Measurements from ENCODE around the gene THRAP3. TPM values are rescaled to one million over a fixed set of nuclear protein-coding genes. Genes with fewer than 3 reads are reported as not detected.

THRAP3 gene
- total RNA-seq, 2 donors from 2014 or later = 81.0 to 103 TPM

- TF ChIP-seq CTCF (IDR thresholded peaks at IDR 0.05) = no peak
- Histone ChIP-seq H3K4me1 (no peaks in the 10 kb centered on the region), H3K36me3 (peaks cover 6% of the 10 kb centered on the region), H3K27ac (no peak overlapping the region), H3K9me3 (no peaks in the 10 kb centered on the region), H3K9ac (ENCODE audit: low read depth in 2 of 2, low read length in 2 of 2) (no peak overlapping the region), H3K4me3 (no peak overlapping the region), H3K27me3 (no peaks in the 10 kb centered on the region)
- no peak for DNase-seq
- intact Hi-C loops (cut with DNase I) = no loop called here
These were observed 8.2 kb downstream of the THRAP3 start for GRCh38 chr1:36232212-36233095.

GRCh38 chr1:36236302-36236701 is 12.1 kb downstream of the THRAP3 start:
- Histone ChIP-seq H3K9ac (ENCODE audit: low read depth in 2 of 2, low read length in 2 of 2) (no peak overlapping the region), H3K9me3 (no peaks in the 10 kb centered on the region), H3K4me3 (no peak overlapping the region), H3K27me3 (no peaks in the 10 kb centered on the region), H3K4me1 (no peaks in the 10 kb centered on the region), H3K27ac (no peak overlapping the region), H3K36me3 (no peaks in the 10 kb centered on the region)
- no peak for DNase-seq
- no peak for TF ChIP-seq CTCF (IDR thresholded peaks at IDR 0.05)
- intact Hi-C loops (cut with DNase I) = no loop called here

GRCh38 chr1:36238433-36238832 is 14.2 kb downstream of the THRAP3 start:
- Histone ChIP-seq H3K36me3 (no peaks in the 10 kb centered on the region), H3K4me3 (no peak overlapping the region), H3K9me3 (no peaks in the 10 kb centered on the region), H3K27ac (no peak overlapping the region), H3K27me3 (no peaks in the 10 kb centered on the region), H3K4me1 (no peaks in the 10 kb centered on the region), H3K9ac (ENCODE audit: low read depth in 2 of 2, low read length in 2 of 2) (no peak overlapping the region)
- intact Hi-C loops (cut with DNase I) = no loop called here
- DNase-seq = no peak
- TF ChIP-seq CTCF (IDR thresholded peaks at IDR 0.05) = no peak

GRCh38 chr1:36239941-36240637 is 15.8 kb downstream of the THRAP3 start:
- H3K9me3 ChIP-seq = no peaks in the 10 kb centered on the region
- no peak overlapping the region for H3K27ac ChIP-seq
- no peaks in the 10 kb centered on the region for H3K27me3 ChIP-seq
- intact Hi-C loops (cut with DNase I) = no loop called here
- DNase-seq = no peak
- no peak for TF ChIP-seq CTCF (IDR thresholded peaks at IDR 0.05)
- no peak overlapping the region for H3K4me3 ChIP-seq
- H3K9ac ChIP-seq (ENCODE audit: low read depth in 2 of 2, low read length in 2 of 2) = no peak overlapping the region
- no peaks in the 10 kb centered on the region for H3K4me1 ChIP-seq
- no peaks in the 10 kb centered on the region for H3K36me3 ChIP-seq

GRCh38 chr1:36247538-36247937 is 23.3 kb downstream of the THRAP3 start:
- DNase-seq = no peak
- no peak overlapping the region for H3K27ac ChIP-seq
- no peaks in the 10 kb centered on the region for H3K9me3 ChIP-seq
- no peak overlapping the region for H3K4me3 ChIP-seq
- H3K4me1 ChIP-seq = no peaks in the 10 kb centered on the region
- no peak for TF ChIP-seq CTCF (IDR thresholded peaks at IDR 0.05)
- intact Hi-C loops (cut with DNase I) = no loop called here
- H3K27me3 ChIP-seq = no peaks in the 10 kb centered on the region
- no peaks in the 10 kb centered on the region for H3K36me3 ChIP-seq
- no peak overlapping the region for H3K9ac ChIP-seq (ENCODE audit: low read depth in 2 of 2, low read length in 2 of 2)
